K562 (cell line): ENCODE results near the gene SLC25A40. TPM values are rescaled to one million over a fixed set of nuclear protein-coding genes. Genes with fewer than 3 reads are reported as not detected.

Experiments used
- CHCHD3 ChIP-seq: fragments of 250-450 bp; sonication (Bioruptor Pico); IDR thresholded peaks from 2 replicates; pipeline ENCODE4 v2.1.2; 2022; ENCODE audit warnings: mild to moderate bottlenecking
- FUS ChIP-seq: fragments of 200-400 bp; formaldehyde crosslinking; optimal IDR thresholded peaks from 2 replicates; pipeline ENCODE3; 2017; ENCODE audit warnings: low read depth, low read length
- GTF2E2 ChIP-seq: fragments of 200-800 bp; sonication (Bioruptor generic); IDR thresholded peaks from 2 replicates; pipeline ENCODE4 v1.6.1; 2016; ENCODE audit warnings: missing genetic modification characterization, missing compliant biosample characterization
- HLTF ChIP-seq: fragments of 450-650 bp; IDR thresholded peaks from 2 replicates; pipeline ENCODE4 v1.6.1; 2016
- MECOM ChIP-seq: fragments of 250-450 bp; sonication (Bioruptor Pico); IDR thresholded peaks from 2 replicates; pipeline ENCODE4 v1.8.0; 2022; ENCODE audit warnings: inconsistent platforms
- MEIS2 ChIP-seq: fragments of 450-650 bp; IDR thresholded peaks from 2 replicates; pipeline ENCODE4 v1.6.1; 2014; ENCODE audit warnings: mild to moderate bottlenecking; ENCODE audit not compliant: partially characterized antibody
- RFX7 ChIP-seq: fragments of 250-450 bp; sonication (Bioruptor Pico); IDR thresholded peaks from 2 replicates; pipeline ENCODE4 v1.5.1; 2021; ENCODE audit warnings: mild to moderate bottlenecking
- SPI1 ChIP-seq: IDR thresholded peaks from 2 replicates; pipeline ENCODE4 v1.6.1; 2011; ENCODE audit warnings: low read depth, low read length, control low read depth, borderline replicate concordance
- STAG1 ChIP-seq: sonication (generic); formaldehyde crosslinking; IDR thresholded peaks from 2 replicates; pipeline ENCODE4 v1.5.0; 2020; ENCODE audit warnings: missing genetic modification reagents, borderline replicate concordance
- ZNF347 ChIP-seq: fragments of 450-650 bp; formaldehyde crosslinking; IDR thresholded peaks from 2 replicates; pipeline ENCODE4 v1.4.0; 2020; ENCODE audit warnings: low read depth, mild to moderate bottlenecking, moderate library complexity
- ZNF586 ChIP-seq: fragments of 450-650 bp; formaldehyde crosslinking; conservative IDR thresholded peaks from 2 replicates; pipeline ENCODE4 v1.4.0; 2020; ENCODE audit warnings: mild to moderate bottlenecking, moderate library complexity
- polyA plus RNA-seq, 8 experiments: library from polyadenylated mRNA; depleted of rRNA in 4 of 8; stranded (reverse) in 5 of 8; unstranded in 3 of 8; fragments of >200 nt; fragmentation: Nextera tagmentation in 2 of 8; fragmentation: Illumina TruSeq in 1 of 8; extraction: Ambion mirVana in 2 of 8; extraction: Trizol in 1 of 8; gene quantifications; 2 replicates each; pipeline versions ENCODE4 v1.2.1 to v1.2.3, GENCODE V29; 2011 to 2014; ENCODE audit warnings: inconsistent platforms in 1 of 8, missing spikeins in 1 of 8
- total RNA-seq, 7 experiments: library from RNA; depleted of rRNA in 6 of 7; stranded (reverse); fragments of >200 nt in 6 of 7; fragmentation: Illumina TruSeq in 2 of 7; extraction: Trizol in 2 of 7; gene quantifications; 2 replicates each; pipeline versions ENCODE4 v1.2.1 to v1.2.3, GENCODE V29; 2011 to 2021; ENCODE audit warnings: low replicate concordance in 1 of 7
- TF ChIP-seq, protein P1 (sequence below): fragments of 250-450 bp; sonication (Bioruptor Pico); IDR thresholded peaks from 2 replicates; pipeline ENCODE4 v1.8.0; 2022; ENCODE audit warnings: moderate library complexity, mild to moderate bottlenecking, inconsistent platforms
- TF ChIP-seq, protein P2 (sequence below): sonication (generic); formaldehyde crosslinking; IDR thresholded peaks from 2 replicates; pipeline ENCODE4 v1.8.1; 2023; ENCODE audit warnings: mild to moderate bottlenecking, missing genetic modification reagents, moderate library complexity
- TF ChIP-seq, protein P3 (sequence below): sonication (generic); IDR thresholded peaks from 2 replicates; pipeline ENCODE4 v1.6.1; 2016
- TF ChIP-seq, protein P4 (sequence below): fragments of 250-450 bp; sonication (Bioruptor Pico); IDR thresholded peaks from 2 replicates; pipeline ENCODE4 v1.5.0; 2021; ENCODE audit warnings: mild to moderate bottlenecking, borderline replicate concordance

Gene SLC25A40
- total and polyA plus RNA-seq, 9 of the 15 experiments (the other 6 are each of a cell fraction or from before 2014, with no cell fraction given), result 6.7 to 44.0 (median 26.5) TPM

DNA sequence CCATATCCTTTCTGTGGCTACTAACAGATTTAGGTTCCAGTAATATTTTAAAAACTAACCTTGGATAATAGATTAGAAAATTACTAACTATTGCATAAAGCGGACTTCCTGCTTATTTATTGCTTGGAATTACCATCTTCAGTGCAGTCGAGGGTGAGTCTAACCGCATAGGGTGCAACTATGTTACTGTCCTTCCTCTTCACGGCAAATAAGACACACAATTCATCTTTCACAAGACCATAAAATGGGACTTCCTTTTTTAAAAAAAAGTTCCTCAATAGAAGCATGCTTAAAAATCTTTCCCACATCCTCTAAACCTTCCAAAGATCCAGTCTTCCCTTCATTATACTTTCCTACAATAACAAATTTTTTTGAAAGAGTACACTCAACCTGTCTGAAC lies 2.1 kb downstream of the SLC25A40 start (continued):
- TF ChIP-seq, protein P1, sequence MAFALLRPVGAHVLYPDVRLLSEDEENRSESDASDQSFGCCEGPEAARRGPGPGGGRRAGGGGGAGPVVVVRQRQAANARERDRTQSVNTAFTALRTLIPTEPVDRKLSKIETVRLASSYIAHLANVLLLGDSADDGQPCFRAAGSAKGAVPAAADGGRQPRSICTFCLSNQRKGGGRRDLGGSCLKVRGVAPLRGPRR (CRISPR knock-in tag), result no peak
- TF ChIP-seq MECOM, result no peak
- TF ChIP-seq, protein P2, sequence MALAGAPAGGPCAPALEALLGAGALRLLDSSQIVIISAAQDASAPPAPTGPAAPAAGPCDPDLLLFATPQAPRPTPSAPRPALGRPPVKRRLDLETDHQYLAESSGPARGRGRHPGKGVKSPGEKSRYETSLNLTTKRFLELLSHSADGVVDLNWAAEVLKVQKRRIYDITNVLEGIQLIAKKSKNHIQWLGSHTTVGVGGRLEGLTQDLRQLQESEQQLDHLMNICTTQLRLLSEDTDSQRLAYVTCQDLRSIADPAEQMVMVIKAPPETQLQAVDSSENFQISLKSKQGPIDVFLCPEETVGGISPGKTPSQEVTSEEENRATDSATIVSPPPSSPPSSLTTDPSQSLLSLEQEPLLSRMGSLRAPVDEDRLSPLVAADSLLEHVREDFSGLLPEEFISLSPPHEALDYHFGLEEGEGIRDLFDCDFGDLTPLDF (CRISPR knock-in tag), result no peak
- peak; percentile 40 for TF ChIP-seq MEIS2
- TF ChIP-seq RFX7 (CRISPR knock-in tag), result no peak
- no peak for TF ChIP-seq FUS
- TF ChIP-seq CHCHD3 (CRISPR knock-in tag), result no peak
- TF ChIP-seq ZNF347 (CRISPR knock-in tag), result no peak
- TF ChIP-seq SPI1, result peak; percentile 46; the same call in 1 of the 2 replicates
- no peak for TF ChIP-seq HLTF
- TF ChIP-seq ZNF586 (CRISPR knock-in tag), result no peak
- TF ChIP-seq, protein P3, sequence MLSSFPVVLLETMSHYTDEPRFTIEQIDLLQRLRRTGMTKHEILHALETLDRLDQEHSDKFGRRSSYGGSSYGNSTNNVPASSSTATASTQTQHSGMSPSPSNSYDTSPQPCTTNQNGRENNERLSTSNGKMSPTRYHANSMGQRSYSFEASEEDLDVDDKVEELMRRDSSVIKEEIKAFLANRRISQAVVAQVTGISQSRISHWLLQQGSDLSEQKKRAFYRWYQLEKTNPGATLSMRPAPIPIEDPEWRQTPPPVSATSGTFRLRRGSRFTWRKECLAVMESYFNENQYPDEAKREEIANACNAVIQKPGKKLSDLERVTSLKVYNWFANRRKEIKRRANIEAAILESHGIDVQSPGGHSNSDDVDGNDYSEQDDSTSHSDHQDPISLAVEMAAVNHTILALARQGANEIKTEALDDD, result peak; percentile 55; the same call in 1 of the 2 replicates
- TF ChIP-seq, protein P4, sequence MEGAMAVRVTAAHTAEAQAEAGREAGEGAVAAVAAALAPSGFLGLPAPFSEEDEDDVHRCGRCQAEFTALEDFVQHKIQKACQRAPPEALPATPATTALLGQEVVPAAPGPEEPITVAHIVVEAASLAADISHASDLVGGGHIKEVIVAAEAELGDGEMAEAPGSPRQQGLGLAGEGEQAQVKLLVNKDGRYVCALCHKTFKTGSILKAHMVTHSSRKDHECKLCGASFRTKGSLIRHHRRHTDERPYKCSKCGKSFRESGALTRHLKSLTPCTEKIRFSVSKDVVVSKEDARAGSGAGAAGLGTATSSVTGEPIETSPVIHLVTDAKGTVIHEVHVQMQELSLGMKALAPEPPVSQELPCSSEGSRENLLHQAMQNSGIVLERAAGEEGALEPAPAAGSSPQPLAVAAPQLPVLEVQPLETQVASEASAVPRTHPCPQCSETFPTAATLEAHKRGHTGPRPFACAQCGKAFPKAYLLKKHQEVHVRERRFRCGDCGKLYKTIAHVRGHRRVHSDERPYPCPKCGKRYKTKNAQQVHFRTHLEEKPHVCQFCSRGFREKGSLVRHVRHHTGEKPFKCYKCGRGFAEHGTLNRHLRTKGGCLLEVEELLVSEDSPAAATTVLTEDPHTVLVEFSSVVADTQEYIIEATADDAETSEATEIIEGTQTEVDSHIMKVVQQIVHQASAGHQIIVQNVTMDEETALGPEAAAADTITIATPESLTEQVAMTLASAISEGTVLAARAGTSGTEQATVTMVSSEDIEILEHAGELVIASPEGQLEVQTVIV (CRISPR knock-in tag), result 0 out of 2 replicates have a peak, but pooled peaks have one; percentile 63
- TF ChIP-seq GTF2E2, result no peak
- TF ChIP-seq STAG1 (CRISPR knock-in tag), result no peak
